ENCODE measurements around the gene LRRC26.

LRRC26 gene

GRCh38 chr9:137169896-137170358 is at the start of gene LRRC26:
Gene LRRC26 (minus strand): TSS chr9:137170051. CDS start chr9:137169943, 108 bp downstream.
- no peak for FAIRE-seq
- no peak for DNase-seq (ENCODE audit: insufficient read length, low spot score)

- DNase-seq (ENCODE audit: insufficient read length, low spot score), result no peak
- FAIRE-seq, result no peak
These were observed 49.0 kb upstream of the LRRC26 start for GRCh38 chr9:137218754-137219271.

GRCh38 chr9:137218212-137218753 is 48.4 kb upstream of the LRRC26 start:
- DNase-seq (ENCODE audit: insufficient read length, low spot score) (no peak), FAIRE-seq (no peak)

- DNase-seq (ENCODE audit: insufficient read length, low spot score) (no peak), FAIRE-seq (no peak)
These were observed 47.7 kb upstream of the LRRC26 start for GRCh38 chr9:137217276-137218211.

- no peak for FAIRE-seq
- no peak for DNase-seq (ENCODE audit: insufficient read length, low spot score)
These were observed 46.5 kb upstream of the LRRC26 start for GRCh38 chr9:137216188-137216965.

GRCh38 chr9:137215196-137215986 is 45.5 kb upstream of the LRRC26 start:
- DNase-seq (ENCODE audit: insufficient read length, low spot score) (no peak), FAIRE-seq (no peak)

GRCh38 chr9:137214620-137215019 is 44.8 kb upstream of the LRRC26 start:
- no peak for FAIRE-seq

GRCh38 chr9:137213160-137214060 is 43.6 kb upstream of the LRRC26 start:
- DNase-seq (ENCODE audit: insufficient read length, low spot score) (no peak), FAIRE-seq (no peak)

More at GRCh38 chr9:137214620-137215019, 44.8 kb upstream of the LRRC26 start:
- no peak for DNase-seq (ENCODE audit: insufficient read length, low spot score)

- DNase-seq (ENCODE audit: insufficient read length, low spot score) (no peak), FAIRE-seq (no peak)
These were observed 42.7 kb upstream of the LRRC26 start for GRCh38 chr9:137212520-137212919.

GRCh38 chr9:137211532-137211931 is 41.7 kb upstream of the LRRC26 start:
- FAIRE-seq (no peak), DNase-seq (ENCODE audit: insufficient read length, low spot score) (no peak)

GRCh38 chr9:137206602-137207001 is 36.8 kb upstream of the LRRC26 start:
- FAIRE-seq (no peak), DNase-seq (ENCODE audit: insufficient read length, low spot score) (no peak)

GRCh38 chr9:137205126-137206069 is 35.5 kb upstream of the LRRC26 start, which contains the start of the genes NDOR1 and TMEM203:
Gene NDOR1 (plus strand): TSS chr9:137205700. CDS start chr9:137205778, 78 bp downstream.
Gene TMEM203 (minus strand): TSS chr9:137205648. CDS start chr9:137205414, 234 bp downstream.
- DNase-seq (ENCODE audit: insufficient read length, low spot score) (peak; percentile 98), FAIRE-seq (peak; percentile 89)

GRCh38 chr9:137204731-137205125 is 34.9 kb upstream of the LRRC26 start:
- DNase-seq (ENCODE audit: insufficient read length, low spot score) (no peak), FAIRE-seq (no peak)

GRCh38 chr9:137202966-137203365 is 33.1 kb upstream of the LRRC26 start:
- DNase-seq (ENCODE audit: insufficient read length, low spot score) (no peak), FAIRE-seq (no peak)

- peak; percentile 11 for FAIRE-seq
These were observed 31.5 kb upstream of the LRRC26 start for GRCh38 chr9:137201205-137201868.

GRCh38 chr9:137200311-137201204 is 30.7 kb upstream of the LRRC26 start, which contains the start of gene TPRN:
Gene TPRN (minus strand): TSS chr9:137200741. CDS start chr9:137200711, 30 bp downstream.
- FAIRE-seq, result peak; percentile 99
- peak; percentile 100 for DNase-seq (ENCODE audit: insufficient read length, low spot score)

More at GRCh38 chr9:137201205-137201868, 31.5 kb upstream of the LRRC26 start:
- DNase-seq (ENCODE audit: insufficient read length, low spot score), result no peak
